ENCODE measurements around the gene BMP6. TPM values are rescaled to one million over a fixed set of nuclear protein-coding genes. Genes with fewer than 3 reads are reported as not detected.

Gene BMP6
- total and polyA plus RNA-seq, 10 of the 15 experiments (the other 5 are each of a cell fraction or from before 2014, with no cell fraction given) = 0.02 to 0.15 (median 0.05) TPM; not detected in 5

DNA sequence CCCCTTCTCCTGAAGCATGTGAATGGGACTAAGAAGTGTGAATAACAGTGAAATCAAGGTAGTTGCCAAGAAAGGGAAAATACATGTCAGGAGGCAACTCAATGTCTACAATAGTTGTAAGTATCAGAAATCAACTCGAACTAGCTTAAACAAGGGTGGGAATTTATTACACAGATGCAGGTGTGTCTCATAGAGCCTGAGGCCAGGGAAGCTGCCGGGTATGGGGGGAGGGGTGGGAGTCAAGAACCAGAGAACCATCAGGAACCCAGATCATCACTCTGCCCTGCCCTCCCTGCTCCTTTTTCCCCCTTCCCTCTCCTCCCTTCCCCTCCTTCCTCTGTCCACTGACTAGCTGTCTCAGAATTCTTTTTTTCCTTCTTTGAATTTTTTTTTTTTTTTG, 34.9 kb upstream of the BMP6 start:
- WGBS (ENCODE audit: insufficient coverage, insufficient replicate concordance, low lambda C conversion rate, missing lambda C conversion rate) = 18% methylated on average over 2 of the region's 2 CpGs
- POLR2A ChIA-PET = interaction anchor here (0.7 kb wide), 1 partner anchor 23 kb away, joined by 4 read pairs; no protein-coding TSS in a partner anchor
- DNase-seq (ENCODE audit: low read depth, low spot score) (no peak), FAIRE-seq (no peak), ATAC-seq (no peak)
- BruUV-seq (replicated peaks) = no TSS peak
- Histone ChIP-seq H3K9ac (ENCODE audit: control insufficient read depth, insufficient read depth, low read length) (no peak overlapping the region), H3K27ac (ENCODE audit: control insufficient read depth, insufficient read depth) (no peak overlapping the region), H3K9me3 (replicated peaks; ENCODE audit: control insufficient read depth, insufficient read depth, low read length) (no peaks in the 10 kb centered on the region), H3K4me2 (ENCODE audit: control insufficient read depth, insufficient read depth) (no peak overlapping the region), H2AFZ (ENCODE audit: control insufficient read depth, low read depth, low read length) (no peak overlapping the region), H3K27me3 (replicated peaks in 1 of 2; ENCODE audit: control insufficient read depth in 2 of 2, insufficient read depth in 2 of 2, low read length in 1 of 2) (no peaks in the 10 kb centered on the region; a peak in 1 of 4 replicates), H3K4me1 (ENCODE audit: control insufficient read depth, insufficient read depth, low read length) (no peaks in the 10 kb centered on the region), H4K20me1 (ENCODE audit: control insufficient read depth, insufficient read depth) (no peaks in the 10 kb centered on the region), H3K79me2 (ENCODE audit: control insufficient read depth, insufficient read depth, low read length) (no peaks in the 10 kb centered on the region), H3K36me3 (ENCODE audit: control insufficient read depth in 2 of 2, insufficient read depth in 2 of 2, low read length in 1 of 2) (no peaks in the 10 kb centered on the region), H3K4me3 (no peak overlapping the region)
- in situ Hi-C loops (cut with MboI) = no loop called here
- CTCF ChIA-PET = no interaction called here
- RAD21 ChIA-PET (ENCODE audit: unreplicated experiment) = no interaction called here
- intact Hi-C loops (cut with micrococcal nuclease; ENCODE audit: unreplicated experiment) = no loop called here
- SMC1A ChIA-PET (ENCODE audit: uncharacterized antibody, unreplicated experiment) = no interaction called here
- TF ChIP-seq, protein P1, sequence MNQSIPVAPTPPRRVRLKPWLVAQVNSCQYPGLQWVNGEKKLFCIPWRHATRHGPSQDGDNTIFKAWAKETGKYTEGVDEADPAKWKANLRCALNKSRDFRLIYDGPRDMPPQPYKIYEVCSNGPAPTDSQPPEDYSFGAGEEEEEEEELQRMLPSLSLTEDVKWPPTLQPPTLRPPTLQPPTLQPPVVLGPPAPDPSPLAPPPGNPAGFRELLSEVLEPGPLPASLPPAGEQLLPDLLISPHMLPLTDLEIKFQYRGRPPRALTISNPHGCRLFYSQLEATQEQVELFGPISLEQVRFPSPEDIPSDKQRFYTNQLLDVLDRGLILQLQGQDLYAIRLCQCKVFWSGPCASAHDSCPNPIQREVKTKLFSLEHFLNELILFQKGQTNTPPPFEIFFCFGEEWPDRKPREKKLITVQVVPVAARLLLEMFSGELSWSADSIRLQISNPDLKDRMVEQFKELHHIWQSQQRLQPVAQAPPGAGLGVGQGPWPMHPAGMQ (IDR thresholded peaks at IDR 0.05; ENCODE audit: borderline replicate concordance) = no peak
- no peak for TF ChIP-seq MXI1 (IDR thresholded peaks at IDR 0.05; ENCODE audit: low read depth, low read length)
- no peak for TF ChIP-seq ESRRA (IDR thresholded peaks at IDR 0.05; ENCODE audit: low read length)
- no peak for TF ChIP-seq CBFB (IDR thresholded peaks at IDR 0.05; ENCODE audit: low read depth)
- TF ChIP-seq MYB (IDR thresholded peaks at IDR 0.05; ENCODE audit: borderline replicate concordance, low read depth, low read length) = no peak
- no peak for TF ChIP-seq POLR2A (IDR thresholded peaks at IDR 0.05; ENCODE audit: low read depth, low read length)
- no peak for TF ChIP-seq ZZZ3 (IDR thresholded peaks at IDR 0.05; ENCODE audit: control insufficient read depth, insufficient read length, low read depth)
- TF ChIP-seq CREB1 (IDR thresholded peaks at IDR 0.05; ENCODE audit: low read depth) = no peak
- TF ChIP-seq, protein P2, sequence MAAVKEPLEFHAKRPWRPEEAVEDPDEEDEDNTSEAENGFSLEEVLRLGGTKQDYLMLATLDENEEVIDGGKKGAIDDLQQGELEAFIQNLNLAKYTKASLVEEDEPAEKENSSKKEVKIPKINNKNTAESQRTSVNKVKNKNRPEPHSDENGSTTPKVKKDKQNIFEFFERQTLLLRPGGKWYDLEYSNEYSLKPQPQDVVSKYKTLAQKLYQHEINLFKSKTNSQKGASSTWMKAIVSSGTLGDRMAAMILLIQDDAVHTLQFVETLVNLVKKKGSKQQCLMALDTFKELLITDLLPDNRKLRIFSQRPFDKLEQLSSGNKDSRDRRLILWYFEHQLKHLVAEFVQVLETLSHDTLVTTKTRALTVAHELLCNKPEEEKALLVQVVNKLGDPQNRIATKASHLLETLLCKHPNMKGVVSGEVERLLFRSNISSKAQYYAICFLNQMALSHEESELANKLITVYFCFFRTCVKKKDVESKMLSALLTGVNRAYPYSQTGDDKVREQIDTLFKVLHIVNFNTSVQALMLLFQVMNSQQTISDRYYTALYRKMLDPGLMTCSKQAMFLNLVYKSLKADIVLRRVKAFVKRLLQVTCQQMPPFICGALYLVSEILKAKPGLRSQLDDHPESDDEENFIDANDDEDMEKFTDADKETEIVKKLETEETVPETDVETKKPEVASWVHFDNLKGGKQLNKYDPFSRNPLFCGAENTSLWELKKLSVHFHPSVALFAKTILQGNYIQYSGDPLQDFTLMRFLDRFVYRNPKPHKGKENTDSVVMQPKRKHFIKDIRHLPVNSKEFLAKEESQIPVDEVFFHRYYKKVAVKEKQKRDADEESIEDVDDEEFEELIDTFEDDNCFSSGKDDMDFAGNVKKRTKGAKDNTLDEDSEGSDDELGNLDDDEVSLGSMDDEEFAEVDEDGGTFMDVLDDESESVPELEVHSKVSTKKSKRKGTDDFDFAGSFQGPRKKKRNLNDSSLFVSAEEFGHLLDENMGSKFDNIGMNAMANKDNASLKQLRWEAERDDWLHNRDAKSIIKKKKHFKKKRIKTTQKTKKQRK (IDR thresholded peaks at IDR 0.05; ENCODE audit: low read depth, low read length) = no peak
- TF ChIP-seq ZNF384 (IDR thresholded peaks at IDR 0.05; ENCODE audit: borderline replicate concordance, low read depth, low read length) = no peak
- no peak for TF ChIP-seq STAT1 (conservative IDR thresholded peaks at IDR 0.05)
- TF ChIP-seq TBL1XR1 (IDR thresholded peaks at IDR 0.05; ENCODE audit: low read depth, low read length) = no peak
- no peak for TF ChIP-seq CBX5 (IDR thresholded peaks at IDR 0.05; ENCODE audit: low read depth)
- TF ChIP-seq, protein P3, sequence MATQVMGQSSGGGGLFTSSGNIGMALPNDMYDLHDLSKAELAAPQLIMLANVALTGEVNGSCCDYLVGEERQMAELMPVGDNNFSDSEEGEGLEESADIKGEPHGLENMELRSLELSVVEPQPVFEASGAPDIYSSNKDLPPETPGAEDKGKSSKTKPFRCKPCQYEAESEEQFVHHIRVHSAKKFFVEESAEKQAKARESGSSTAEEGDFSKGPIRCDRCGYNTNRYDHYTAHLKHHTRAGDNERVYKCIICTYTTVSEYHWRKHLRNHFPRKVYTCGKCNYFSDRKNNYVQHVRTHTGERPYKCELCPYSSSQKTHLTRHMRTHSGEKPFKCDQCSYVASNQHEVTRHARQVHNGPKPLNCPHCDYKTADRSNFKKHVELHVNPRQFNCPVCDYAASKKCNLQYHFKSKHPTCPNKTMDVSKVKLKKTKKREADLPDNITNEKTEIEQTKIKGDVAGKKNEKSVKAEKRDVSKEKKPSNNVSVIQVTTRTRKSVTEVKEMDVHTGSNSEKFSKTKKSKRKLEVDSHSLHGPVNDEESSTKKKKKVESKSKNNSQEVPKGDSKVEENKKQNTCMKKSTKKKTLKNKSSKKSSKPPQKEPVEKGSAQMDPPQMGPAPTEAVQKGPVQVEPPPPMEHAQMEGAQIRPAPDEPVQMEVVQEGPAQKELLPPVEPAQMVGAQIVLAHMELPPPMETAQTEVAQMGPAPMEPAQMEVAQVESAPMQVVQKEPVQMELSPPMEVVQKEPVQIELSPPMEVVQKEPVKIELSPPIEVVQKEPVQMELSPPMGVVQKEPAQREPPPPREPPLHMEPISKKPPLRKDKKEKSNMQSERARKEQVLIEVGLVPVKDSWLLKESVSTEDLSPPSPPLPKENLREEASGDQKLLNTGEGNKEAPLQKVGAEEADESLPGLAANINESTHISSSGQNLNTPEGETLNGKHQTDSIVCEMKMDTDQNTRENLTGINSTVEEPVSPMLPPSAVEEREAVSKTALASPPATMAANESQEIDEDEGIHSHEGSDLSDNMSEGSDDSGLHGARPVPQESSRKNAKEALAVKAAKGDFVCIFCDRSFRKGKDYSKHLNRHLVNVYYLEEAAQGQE (IDR thresholded peaks at IDR 0.05; ENCODE audit: low read depth, low read length) = no peak
- TF ChIP-seq, protein P4, sequence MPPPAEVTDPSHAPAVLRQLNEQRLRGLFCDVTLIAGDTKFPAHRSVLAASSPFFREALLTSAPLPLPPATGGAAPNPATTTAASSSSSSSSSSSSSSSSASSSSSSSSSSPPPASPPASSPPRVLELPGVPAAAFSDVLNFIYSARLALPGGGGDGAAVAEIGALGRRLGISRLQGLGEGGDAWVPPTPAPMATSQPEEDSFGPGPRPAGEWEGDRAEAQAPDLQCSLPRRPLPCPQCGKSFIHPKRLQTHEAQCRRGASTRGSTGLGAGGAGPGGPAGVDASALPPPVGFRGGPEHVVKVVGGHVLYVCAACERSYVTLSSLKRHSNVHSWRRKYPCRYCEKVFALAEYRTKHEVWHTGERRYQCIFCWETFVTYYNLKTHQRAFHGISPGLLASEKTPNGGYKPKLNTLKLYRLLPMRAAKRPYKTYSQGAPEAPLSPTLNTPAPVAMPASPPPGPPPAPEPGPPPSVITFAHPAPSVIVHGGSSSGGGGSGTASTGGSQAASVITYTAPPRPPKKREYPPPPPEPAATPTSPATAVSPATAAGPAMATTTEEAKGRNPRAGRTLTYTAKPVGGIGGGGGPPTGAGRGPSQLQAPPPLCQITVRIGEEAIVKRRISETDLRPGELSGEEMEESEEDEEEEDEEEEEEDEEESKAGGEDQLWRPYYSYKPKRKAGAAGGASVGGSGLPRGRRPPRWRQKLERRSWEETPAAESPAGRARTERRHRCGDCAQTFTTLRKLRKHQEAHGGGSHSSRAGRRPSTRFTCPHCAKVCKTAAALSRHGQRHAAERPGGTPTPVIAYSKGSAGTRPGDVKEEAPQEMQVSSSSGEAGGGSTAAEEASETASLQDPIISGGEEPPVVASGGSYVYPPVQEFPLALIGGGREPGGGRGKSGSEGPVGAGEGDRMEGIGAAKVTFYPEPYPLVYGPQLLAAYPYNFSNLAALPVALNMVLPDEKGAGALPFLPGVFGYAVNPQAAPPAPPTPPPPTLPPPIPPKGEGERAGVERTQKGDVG (CRISPR knock-in tag; IDR thresholded peaks at IDR 0.05) = no peak
